Measurements from ENCODE around the gene TMEM186.

The TMEM186 gene

DNA sequence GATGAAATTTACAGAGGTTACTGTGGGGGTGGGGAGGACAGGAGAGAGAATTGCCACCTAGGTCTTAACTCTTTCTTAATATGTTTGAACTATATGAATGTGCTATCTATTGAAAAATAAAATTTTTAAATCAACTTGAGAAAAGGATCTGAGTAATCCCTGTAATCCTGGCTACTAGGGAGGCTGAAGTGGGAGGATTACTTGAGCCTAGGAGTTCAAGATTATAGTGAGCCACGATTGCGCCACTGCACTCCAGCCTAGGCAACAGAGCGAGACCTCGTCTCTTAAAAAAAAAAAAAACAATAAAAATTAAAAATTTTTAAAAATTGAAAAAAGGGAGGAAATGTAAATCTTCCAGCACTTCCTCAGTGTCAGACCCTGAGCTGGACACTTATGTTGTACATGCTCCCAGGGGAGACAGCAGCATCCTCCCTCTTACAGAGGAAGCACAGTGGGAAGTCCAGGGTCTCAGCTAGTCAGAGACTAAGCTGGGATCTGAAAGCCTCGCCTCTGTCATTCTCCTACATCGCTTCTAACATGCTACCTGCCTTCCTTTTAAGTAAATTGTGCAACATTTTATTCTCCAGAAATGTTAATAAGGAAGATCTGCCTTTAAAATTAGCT is 22.1 kb upstream of the TMEM186 start:
- H3K9me3 ChIP-seq (ENCODE audit: insufficient read depth, low read length) = no peaks in the 10 kb centered on the region
- peaks cover 89% of the 10 kb centered on the region for H3K36me3 ChIP-seq (ENCODE audit: insufficient read depth, insufficient read length, low read length)
- TF ChIP-seq ZNF274 (IDR thresholded peaks at IDR 0.05; ENCODE audit: low read depth, low read length) (no peak), SUZ12 (IDR thresholded peaks at IDR 0.05; ENCODE audit: extremely low read depth, insufficient read depth, insufficient read length) (no peak), YY1 (IDR thresholded peaks at IDR 0.05; ENCODE audit: insufficient read depth, insufficient read length) (no peak)
- no peak overlapping the region for H3K9ac ChIP-seq (ENCODE audit: insufficient read length, low read depth)
- H3K4me3 ChIP-seq (ENCODE audit: insufficient read length, low read depth) = no peak overlapping the region
- H3K4me1 ChIP-seq (ENCODE audit: insufficient read depth, insufficient read length) = peaks cover 4% of the 10 kb centered on the region
- no peaks in the 10 kb centered on the region for H3K27me3 ChIP-seq (ENCODE audit: insufficient read depth, insufficient read length)
- no peak for DNase-seq (ENCODE audit: low read depth, low spot score)

DNA sequence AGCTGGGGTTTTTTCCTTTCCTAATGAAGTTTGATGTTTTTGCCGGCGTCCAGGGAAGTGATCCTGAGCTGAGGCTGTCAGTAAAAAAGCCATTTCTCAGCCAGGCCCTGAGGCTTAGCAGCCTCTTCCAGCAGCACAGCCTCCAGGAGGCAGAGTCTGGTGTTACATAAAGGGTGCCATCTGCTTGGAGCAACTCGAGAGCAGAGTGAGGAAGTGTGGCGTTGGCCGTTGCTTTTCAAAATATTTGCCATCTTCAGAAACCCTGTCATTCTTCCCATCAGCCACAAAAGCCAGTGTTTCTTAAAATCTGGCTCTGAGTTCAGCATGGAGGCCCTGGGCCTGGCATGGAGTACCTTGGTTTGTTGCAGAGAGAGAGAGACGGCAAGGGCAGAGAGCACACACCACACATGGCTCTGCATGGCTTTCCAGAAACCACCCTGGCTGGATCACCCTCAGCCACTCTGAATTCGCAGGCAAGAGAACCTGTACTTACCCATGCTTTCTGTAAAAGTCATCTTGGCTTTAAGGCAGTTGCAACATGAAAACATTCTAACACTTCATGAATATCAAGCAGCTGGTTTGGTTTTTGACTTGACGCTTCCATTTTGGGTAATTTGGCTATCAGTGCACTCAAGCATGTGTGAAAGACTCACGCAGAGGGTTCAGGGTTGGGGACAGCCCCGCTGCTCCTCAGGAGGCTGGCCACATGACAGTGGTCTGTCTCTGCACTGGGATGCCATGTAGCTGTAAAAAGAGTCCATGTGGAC is 21.2 kb upstream of the TMEM186 start:
- peaks cover 89% of the 10 kb centered on the region for H3K36me3 ChIP-seq (ENCODE audit: insufficient read depth, insufficient read length, low read length)
- H3K9me3 ChIP-seq (ENCODE audit: insufficient read depth, low read length) = no peaks in the 10 kb centered on the region
- H3K27me3 ChIP-seq (ENCODE audit: insufficient read depth, insufficient read length) = no peaks in the 10 kb centered on the region
- no peak for DNase-seq (ENCODE audit: low read depth, low spot score)
- peaks cover 4% of the 10 kb centered on the region for H3K4me1 ChIP-seq (ENCODE audit: insufficient read depth, insufficient read length)
- H3K9ac ChIP-seq (ENCODE audit: insufficient read length, low read depth) = no peak overlapping the region
- H3K4me3 ChIP-seq (ENCODE audit: insufficient read length, low read depth) = no peak overlapping the region
- TF ChIP-seq YY1 (IDR thresholded peaks at IDR 0.05; ENCODE audit: insufficient read depth, insufficient read length) = no peak
- TF ChIP-seq ZNF274 (IDR thresholded peaks at IDR 0.05; ENCODE audit: low read depth, low read length) = no peak
- TF ChIP-seq SUZ12 (IDR thresholded peaks at IDR 0.05; ENCODE audit: extremely low read depth, insufficient read depth, insufficient read length) = no peak

DNA sequence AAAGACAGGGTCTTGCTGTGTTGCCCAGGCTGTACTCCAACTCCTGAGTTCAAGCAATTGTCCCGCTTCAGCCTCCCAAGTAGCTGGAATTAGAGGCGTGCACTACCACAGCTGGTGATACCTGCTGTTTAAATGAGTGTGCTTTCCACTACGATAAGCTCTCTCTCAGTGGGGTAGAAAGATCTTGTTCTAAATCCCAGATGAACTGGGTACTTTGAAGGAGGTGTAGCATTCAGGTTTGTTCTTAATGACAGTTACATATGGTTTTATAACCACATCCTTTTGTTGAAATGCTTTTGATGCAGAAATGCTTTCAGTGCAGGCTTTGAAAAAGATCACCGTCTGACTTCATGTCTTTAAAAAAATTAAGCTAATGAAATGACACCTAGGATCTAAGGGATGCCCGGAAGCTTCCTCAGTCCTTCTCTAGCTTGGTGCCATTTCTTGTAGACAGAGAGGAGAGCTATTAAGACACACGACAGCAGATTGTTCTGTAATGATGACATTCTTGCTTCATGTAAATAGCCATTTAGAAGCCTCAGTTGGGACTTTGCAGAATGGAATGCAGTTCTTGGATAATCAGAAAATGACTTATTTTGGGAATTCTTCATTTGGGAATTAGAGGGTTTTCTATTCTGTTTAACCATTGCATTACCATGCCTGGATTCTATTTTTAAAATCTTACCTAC is 19.7 kb upstream of the TMEM186 start:
- TF ChIP-seq SUZ12 (IDR thresholded peaks at IDR 0.05; ENCODE audit: extremely low read depth, insufficient read depth, insufficient read length) (no peak), ZNF274 (IDR thresholded peaks at IDR 0.05; ENCODE audit: low read depth, low read length) (no peak)
- Histone ChIP-seq H3K4me1 (ENCODE audit: insufficient read depth, insufficient read length) (peaks cover 4% of the 10 kb centered on the region), H3K9ac (ENCODE audit: insufficient read length, low read depth) (no peak overlapping the region), H3K4me3 (ENCODE audit: insufficient read length, low read depth) (no peak overlapping the region), H3K9me3 (ENCODE audit: insufficient read depth, low read length) (no peaks in the 10 kb centered on the region), H3K36me3 (ENCODE audit: insufficient read depth, insufficient read length, low read length) (peaks cover 93% of the 10 kb centered on the region), H3K27me3 (ENCODE audit: insufficient read depth, insufficient read length) (no peaks in the 10 kb centered on the region)
- DNase-seq (ENCODE audit: low read depth, low spot score) = no peak

DNA sequence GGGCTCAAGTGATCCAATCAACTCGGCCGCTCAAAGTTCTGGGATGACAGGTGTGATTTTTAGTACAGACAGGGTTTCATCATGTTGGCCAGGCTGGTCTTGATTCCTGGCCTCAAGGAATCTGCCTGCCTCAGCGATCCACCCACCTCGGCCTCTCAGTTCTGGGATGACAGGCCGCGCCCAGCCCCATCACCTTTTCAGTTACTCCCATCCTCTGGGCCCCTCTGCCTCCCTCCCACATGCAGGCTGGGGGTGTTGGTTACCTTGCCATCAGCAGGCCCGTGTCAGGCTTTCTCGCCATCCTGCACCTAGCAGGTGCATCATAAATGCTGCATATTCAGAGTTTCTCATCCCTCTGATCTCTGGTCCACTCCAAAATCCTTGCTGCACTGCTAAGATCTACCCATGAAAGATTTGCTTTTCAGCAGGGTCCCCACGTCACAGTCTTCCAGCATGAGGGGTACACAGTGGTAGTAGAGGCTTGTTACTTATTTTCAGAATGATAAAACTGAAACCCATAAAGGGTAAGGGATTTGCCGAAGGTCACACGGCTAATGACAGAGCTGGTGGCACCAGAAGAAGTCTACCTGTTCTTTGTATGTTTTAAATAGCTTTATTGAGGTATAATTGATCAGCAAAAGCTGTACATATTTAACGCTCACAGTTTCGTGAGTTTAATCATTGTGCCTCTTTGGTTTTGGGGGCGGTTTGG is 16.8 kb upstream of the TMEM186 start:
- Histone ChIP-seq H3K9ac (ENCODE audit: insufficient read length, low read depth) (no peak overlapping the region), H3K27me3 (ENCODE audit: insufficient read depth, insufficient read length) (no peaks in the 10 kb centered on the region), H3K4me1 (ENCODE audit: insufficient read depth, insufficient read length) (no peaks in the 10 kb centered on the region), H3K36me3 (ENCODE audit: insufficient read depth, insufficient read length, low read length) (peaks cover 94% of the 10 kb centered on the region), H3K9me3 (ENCODE audit: insufficient read depth, low read length) (no peaks in the 10 kb centered on the region), H3K4me3 (ENCODE audit: insufficient read length, low read depth) (no peak overlapping the region)
- DNase-seq (ENCODE audit: low read depth, low spot score) = no peak
- TF ChIP-seq YY1 (IDR thresholded peaks at IDR 0.05; ENCODE audit: insufficient read depth, insufficient read length) (no peak), SUZ12 (IDR thresholded peaks at IDR 0.05; ENCODE audit: extremely low read depth, insufficient read depth, insufficient read length) (no peak), ZNF274 (IDR thresholded peaks at IDR 0.05; ENCODE audit: low read depth, low read length) (no peak)

DNA sequence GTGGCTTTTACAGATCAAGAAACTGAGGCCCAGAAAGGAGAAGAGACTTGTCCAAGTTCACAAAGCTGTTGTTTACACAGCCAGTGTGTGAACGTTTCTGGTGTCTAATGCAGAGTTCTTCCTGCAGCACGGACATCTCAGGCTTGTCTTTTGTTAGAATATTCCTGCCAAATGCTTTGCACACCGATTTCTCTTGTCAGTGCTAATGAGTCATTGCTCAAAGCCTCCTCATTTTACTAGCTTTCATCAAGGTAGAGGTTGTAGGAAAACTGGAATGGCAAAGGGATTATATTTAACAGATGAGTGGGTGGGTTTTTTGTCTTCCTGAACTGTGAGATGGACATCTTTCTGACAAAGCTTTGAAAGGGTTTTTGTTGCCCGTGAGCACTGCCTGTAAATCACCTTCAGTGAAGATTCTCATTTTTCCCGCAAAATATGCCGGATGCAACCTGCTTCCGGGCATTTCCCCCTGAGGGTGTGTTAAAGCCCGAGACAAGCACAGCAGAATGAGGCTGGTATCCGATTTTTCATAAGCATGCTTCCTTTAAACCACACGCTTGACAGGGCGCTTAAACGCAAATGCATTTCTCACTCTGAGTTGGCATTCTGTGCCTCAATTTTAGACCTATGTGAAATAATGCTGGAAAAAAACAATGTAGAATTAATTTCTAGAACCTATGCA is 14.9 kb upstream of the TMEM186 start:
- Histone ChIP-seq H3K9ac (ENCODE audit: insufficient read length, low read depth) (no peak overlapping the region), H3K36me3 (ENCODE audit: insufficient read depth, insufficient read length, low read length) (peaks cover 97% of the 10 kb centered on the region), H3K9me3 (ENCODE audit: insufficient read depth, low read length) (no peaks in the 10 kb centered on the region), H3K4me1 (ENCODE audit: insufficient read depth, insufficient read length) (no peaks in the 10 kb centered on the region), H3K27me3 (ENCODE audit: insufficient read depth, insufficient read length) (no peaks in the 10 kb centered on the region), H3K4me3 (ENCODE audit: insufficient read length, low read depth) (no peak overlapping the region)
- TF ChIP-seq SUZ12 (IDR thresholded peaks at IDR 0.05; ENCODE audit: extremely low read depth, insufficient read depth, insufficient read length) = no peak
- no peak for TF ChIP-seq YY1 (IDR thresholded peaks at IDR 0.05; ENCODE audit: insufficient read depth, insufficient read length)
- TF ChIP-seq ZNF274 (IDR thresholded peaks at IDR 0.05; ENCODE audit: low read depth, low read length) = no peak
- DNase-seq (ENCODE audit: low read depth, low spot score) = no peak

DNA sequence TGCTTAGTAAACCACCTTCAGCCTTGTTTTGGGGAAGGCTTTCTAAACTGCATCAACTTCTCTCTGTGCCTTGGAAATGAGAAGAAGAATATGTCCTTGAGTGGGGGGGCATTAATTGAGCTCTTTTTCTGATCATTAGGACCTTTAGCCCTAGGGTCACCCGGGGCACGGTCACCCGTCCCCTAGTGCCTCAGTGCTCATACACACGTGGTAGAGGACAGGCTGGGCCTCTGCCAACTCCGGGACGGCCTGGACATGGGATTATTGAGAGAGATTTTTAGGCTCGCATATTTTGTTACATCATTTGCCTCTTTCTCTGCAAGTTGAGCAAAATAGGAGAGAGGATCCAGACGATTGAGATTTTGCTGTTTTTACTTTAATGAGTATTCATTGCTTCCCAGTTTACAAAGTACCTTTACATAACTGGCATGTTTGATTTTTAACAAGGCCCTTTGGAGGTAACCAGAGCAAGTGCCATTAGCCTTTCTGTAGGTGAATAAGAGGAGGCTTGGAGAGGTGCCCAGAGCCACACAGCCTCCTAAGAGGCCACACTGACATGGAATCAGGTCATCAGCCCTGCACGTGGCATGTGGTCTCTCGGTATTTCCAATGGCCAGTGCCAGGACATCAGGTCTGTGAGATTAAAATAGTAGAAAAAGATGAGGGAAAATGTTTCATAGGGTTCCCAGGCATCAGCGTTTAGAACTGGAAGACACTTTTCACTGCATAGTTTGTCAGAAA is 11.3 kb upstream of the TMEM186 start:
- peaks cover 100% of the 10 kb centered on the region for H3K36me3 ChIP-seq (ENCODE audit: insufficient read depth, insufficient read length, low read length)
- no peak overlapping the region for H3K4me3 ChIP-seq (ENCODE audit: insufficient read length, low read depth)
- H3K9me3 ChIP-seq (ENCODE audit: insufficient read depth, low read length) = no peaks in the 10 kb centered on the region
- DNase-seq (ENCODE audit: low read depth, low spot score) = no peak
- no peaks in the 10 kb centered on the region for H3K4me1 ChIP-seq (ENCODE audit: insufficient read depth, insufficient read length)
- H3K27me3 ChIP-seq (ENCODE audit: insufficient read depth, insufficient read length) = no peaks in the 10 kb centered on the region
- no peak overlapping the region for H3K9ac ChIP-seq (ENCODE audit: insufficient read length, low read depth)
- TF ChIP-seq ZNF274 (IDR thresholded peaks at IDR 0.05; ENCODE audit: low read depth, low read length) = no peak
- TF ChIP-seq SUZ12 (IDR thresholded peaks at IDR 0.05; ENCODE audit: extremely low read depth, insufficient read depth, insufficient read length) = no peak
- TF ChIP-seq YY1 (IDR thresholded peaks at IDR 0.05; ENCODE audit: insufficient read depth, insufficient read length) = no peak

Measured in NT2/D1 (cell line).